CD14-positive monocyte (primary cell): ENCODE measurements around the gene FAM210B. TPM values are rescaled to one million over a fixed set of nuclear protein-coding genes. Genes with fewer than 3 reads are reported as not detected.

Experiments used
- DNase-seq, 3 donors: peaks; one replicate each; pipeline ENCODE4 v3.0.0-alpha.2; 2011 to 2022
- H2AFZ ChIP-seq: 2 replicates; pipeline ENCODE4 v1.6.0; 2012; ENCODE audit warnings: mild to moderate bottlenecking, low read depth, low read length, inconsistent platforms; ENCODE audit not compliant: insufficient read depth, poor library complexity, severe bottlenecking
- H3K27ac ChIP-seq, 2 donors: 1 replicate in 1 of 2; 2 replicates in 1 of 2; pipeline ENCODE4 v1.5.1; 2012 to 2013; ENCODE audit warnings: low read length in 2 of 2, control low read depth in 1 of 2, inconsistent platforms in 1 of 2, low read depth in 1 of 2, mild to moderate bottlenecking in 1 of 2
- H3K27me3 ChIP-seq, 2 donors: one replicate each; pipeline versions ENCODE4 v1.6.0 to v1.6.1; 2011 to 2013; ENCODE audit warnings: low read length in 2 of 2; ENCODE audit not compliant: control insufficient read depth in 2 of 2, insufficient read depth in 2 of 2
- H3K36me3 ChIP-seq, 2 donors: replicated peaks in 1 of 2; 1 replicate in 1 of 2; 2 replicates in 1 of 2; pipeline versions ENCODE4 v1.5.1 to v1.6.1; 2012 to 2013; ENCODE audit warnings: low read length in 2 of 2, control low read depth in 1 of 2, inconsistent platforms in 1 of 2, mild to moderate bottlenecking in 1 of 2; ENCODE audit not compliant: insufficient read depth in 2 of 2, control insufficient read depth in 1 of 2
- H3K4me1 ChIP-seq, 2 donors: 1 replicate in 1 of 2; 2 replicates in 1 of 2; pipeline versions ENCODE4 v1.5.1 to v1.6.1; 2012 to 2013; ENCODE audit warnings: low read length in 2 of 2, control low read depth in 1 of 2, inconsistent platforms in 1 of 2, mild to moderate bottlenecking in 1 of 2, moderate library complexity in 1 of 2; ENCODE audit not compliant: insufficient read depth in 2 of 2, control insufficient read depth in 1 of 2
- H3K4me2 ChIP-seq: replicated peaks from 2 replicates; pipeline ENCODE3; 2012; ENCODE audit warnings: low read length, moderate library complexity, mild to moderate bottlenecking; ENCODE audit not compliant: poor library complexity, severe bottlenecking; ENCODE audit errors: extremely low read depth
- H3K4me3 ChIP-seq, 3 experiments: fragments of 200-600 bp in 1 of 3; sonication (generic) in 1 of 3; replicated peaks in 1 of 3; 1 replicate in 2 of 3; 2 replicates in 1 of 3; pipeline ENCODE4 v1.5.1; 2011 to 2013; ENCODE audit warnings: low read length in 3 of 3, mild to moderate bottlenecking in 3 of 3, control low read depth in 2 of 3, low read depth in 2 of 3, inconsistent platforms in 1 of 3, moderate library complexity in 1 of 3
- H3K79me2 ChIP-seq: 2 replicates; pipeline ENCODE4 v1.6.0; 2012; ENCODE audit warnings: mild to moderate bottlenecking, control low read depth, inconsistent platforms, low read length, moderate library complexity; ENCODE audit not compliant: insufficient read depth
- H3K9ac ChIP-seq: 2 replicates; pipeline ENCODE4 v1.6.0; 2017; ENCODE audit warnings: low read length, mild to moderate bottlenecking; ENCODE audit not compliant: insufficient read depth, poor library complexity, severe bottlenecking
- H3K9me3 ChIP-seq, 2 donors: replicated peaks in 1 of 2; 1 replicate in 1 of 2; 2 replicates in 1 of 2; pipeline versions ENCODE4 v1.5.1 to v1.6.1; 2012 to 2013; ENCODE audit warnings: low read length in 2 of 2, control low read depth in 1 of 2; ENCODE audit not compliant: control insufficient read depth in 1 of 2, insufficient read depth in 1 of 2
- H4K20me1 ChIP-seq: 2 replicates; pipeline ENCODE4 v1.6.0; 2012; ENCODE audit warnings: mild to moderate bottlenecking, low read length, control low read depth, moderate library complexity; ENCODE audit not compliant: insufficient read depth
- H3K27ac Mint-ChIP-seq, 7 donors: one replicate each; pipeline ENCODE4 v1.8.0; 2020; ENCODE audit warnings: mild to moderate bottlenecking in 7 of 7, mixed read lengths in 7 of 7, moderate library complexity in 6 of 7, inconsistent platforms in 2 of 7
- H3K27me3 Mint-ChIP-seq, 3 donors: one replicate each; pipeline ENCODE4 v1.8.0; 2021 to 2022; ENCODE audit warnings: low read depth in 3 of 3, mild to moderate bottlenecking in 3 of 3, mixed read lengths in 3 of 3, moderate library complexity in 3 of 3, inconsistent platforms in 1 of 3
- H3K36me3 Mint-ChIP-seq, 2 donors: one replicate each; pipeline ENCODE4 v1.8.0; 2020; ENCODE audit warnings: mixed read lengths in 2 of 2, inconsistent platforms in 1 of 2, mild to moderate bottlenecking in 1 of 2
- H3K4me1 Mint-ChIP-seq: one replicate; pipeline ENCODE4 v1.8.0; 2020; ENCODE audit warnings: mild to moderate bottlenecking, mixed read lengths
- H3K4me3 Mint-ChIP-seq, 2 donors: one replicate each; pipeline ENCODE4 v1.8.0; 2020; ENCODE audit warnings: mild to moderate bottlenecking in 2 of 2, mixed read lengths in 2 of 2, moderate library complexity in 1 of 2
- H3K9me3 Mint-ChIP-seq, 7 donors: one replicate each; pipeline ENCODE4 v1.8.0; 2020 to 2022; ENCODE audit warnings: mixed read lengths in 7 of 7, mild to moderate bottlenecking in 6 of 7, moderate library complexity in 6 of 7, inconsistent platforms in 2 of 7
- CTCF ChIP-seq: fragments of 200-600 bp; IDR thresholded peaks from one replicate; pipeline ENCODE4 v1.8.0; 2022; ENCODE audit warnings: antibody characterized with exemption, mild to moderate bottlenecking
- WGBS: methylation state at CpG from one replicate; pipeline ENCODE4 v1.1.5; 2013; ENCODE audit warnings: missing lambda C conversion rate; ENCODE audit not compliant: insufficient coverage; 5-methylcytosine and 5-hydroxymethylcytosine counted together
- intact Hi-C, 2 donors: fragments of 100-400 bp; cut with micrococcal nuclease; formaldehyde crosslinking; loops; one replicate each; pipeline versions ENCODE4 v1.15.0 to v1.15.1; 2023
- polyA plus RNA-seq, 3 donors: library from polyadenylated mRNA; depleted of rRNA in 1 of 3; unstranded in 2 of 3; stranded (reverse) in 1 of 3; fragments of 300-500 nt in 2 of 3; fragments of >200 nt in 1 of 3; fragmentation: Illumina TruSeq in 2 of 3; gene quantifications; 1 replicate in 2 of 3; 2 replicates in 1 of 3; pipeline ENCODE4 v1.2.3, GENCODE V29; 2012 to 2021

The FAM210B gene
- polyA plus RNA-seq, 3 donors = 15.2 to 41.3 (median 34.5) TPM

GRCh38 chr20:56353356-56353755, 5.4 kb upstream of the FAM210B start:
- Mint-ChIP-seq H3K27ac (no peak overlapping the region), H3K27me3 (peaks cover 9 to 16% (median 14%) of the 10 kb centered on the region in 3 donors), H3K4me1 (peaks cover 3% of the 10 kb centered on the region), H3K9me3 (no peaks in the 10 kb centered on the region), H3K4me3 (no peak overlapping the region), H3K36me3 (no peaks in the 10 kb centered on the region)
- Histone ChIP-seq H3K36me3 (no peaks in the 10 kb centered on the region), H3K79me2 (no peaks in the 10 kb centered on the region), H3K27me3 (peaks cover 0 to 1% of the 10 kb centered on the region in 2 donors), H3K9me3 (no peaks in the 10 kb centered on the region), H3K4me1 (peaks cover under 1 to 3% of the 10 kb centered on the region in 2 donors), H3K9ac (no peak overlapping the region), H3K27ac (no peak overlapping the region), H3K4me2 (no peak overlapping the region), H3K4me3 (no peak overlapping the region), H2AFZ (no peak overlapping the region), H4K20me1 (no peaks in the 10 kb centered on the region)
- 78% methylated on average over 4 of the region's 4 CpGs for WGBS
- DNase-seq = no peak
- no peak for TF ChIP-seq CTCF
- intact Hi-C loops = no loop called here

GRCh38 chr20:56358070-56358469, 704 bp upstream of the FAM210B start:
- H3K4me2 ChIP-seq = peak overlapping the region; percentile 99

More at GRCh38 chr20:56358070-56358469, 704 bp upstream of the FAM210B start:
- Mint-ChIP-seq H3K27ac (peak overlapping the region in 1 of 7 donors; percentile 59), H3K4me3 (peak overlapping the region; percentile 73 to 84), H3K27me3 (peaks cover 5 to 10% (median 7%) of the 10 kb centered on the region in 3 donors), H3K36me3 (peaks cover 8 to 12% of the 10 kb centered on the region in 2 donors), H3K4me1 (peaks cover 22% of the 10 kb centered on the region), H3K9me3 (peaks cover 0 to 1% (median 0%) of the 10 kb centered on the region in 7 donors)
- peak overlapping the region; percentile 30 for H2AFZ ChIP-seq
- peaks cover 3% of the 10 kb centered on the region for H3K79me2 ChIP-seq
- intact Hi-C loops = no loop called here
- no peak for TF ChIP-seq CTCF
- no peak overlapping the region for H3K27ac ChIP-seq
- no peaks in the 10 kb centered on the region for H3K27me3 ChIP-seq
- no peak overlapping the region for H3K9ac ChIP-seq
- H4K20me1 ChIP-seq = peaks cover 4% of the 10 kb centered on the region
- H3K9me3 ChIP-seq = no peaks in the 10 kb centered on the region
- peak overlapping the region in 1 of 3 experiments; percentile 91 for H3K4me3 ChIP-seq
- no peak for DNase-seq
- H3K4me1 ChIP-seq = peaks cover 12 to 18% of the 10 kb centered on the region in 2 donors
- H3K36me3 ChIP-seq = no peaks in the 10 kb centered on the region
- no CpG with 5 or more reads among the region's 6 CpGs for WGBS
